ENCODE measurements around the gene GAS1. TPM values are rescaled to one million over a fixed set of nuclear protein-coding genes. Genes with fewer than 3 reads are reported as not detected.

GAS1 gene
- total RNA-seq, 1 experiment from 2014 or later: 0.13 TPM

GRCh38 chr9:86943201-86944113 is 3.8 kb downstream of the GAS1 start:
- no peak for DNase-seq (ENCODE audit: low read depth, low spot score)
- in situ Hi-C loops (cut with HindIII; ENCODE audit: low pct_unique_long_range_greater_than_20kb, low sequenced_read_pairs) (no loop called here), intact Hi-C loops (cut with micrococcal nuclease; ENCODE audit: unreplicated experiment) (loop anchor here (10.0 kb wide), 1 partner anchor 381 kb away; no protein-coding TSS in a partner anchor)
- peaks cover 12% of the 10 kb centered on the region for H3K27me3 ChIP-seq (ENCODE audit: control insufficient read depth, insufficient read depth, low read length)
- H3K9me3 ChIP-seq (ENCODE audit: control insufficient read depth, insufficient read depth, low read depth, low read length): no peaks in the 10 kb centered on the region
- BruUV-seq (replicated peaks): no TSS peak
- H3K27ac ChIP-seq (ENCODE audit: low read length): no peak overlapping the region
- CTCF ChIA-PET: no interaction called here
- POLR2A ChIA-PET: no interaction called here
- ATAC-seq: no peak
- H3K4me3 ChIP-seq (ENCODE audit: low read depth in 2 of 2, low read length in 2 of 2): no peak overlapping the region
- TF ChIP-seq POLR2AphosphoS5 (IDR thresholded peaks at IDR 0.05; ENCODE audit: low read depth, low read length): no peak
- TF ChIP-seq REST (IDR thresholded peaks at IDR 0.05; ENCODE audit: insufficient read depth in 1 of 2, low read depth in 2 of 2, low read length in 1 of 2): no peak
- TF ChIP-seq TCF7L2 (IDR thresholded peaks at IDR 0.05; ENCODE audit: low read depth, low read length): no peak
- no peak for TF ChIP-seq SIN3A (IDR thresholded peaks at IDR 0.05; ENCODE audit: borderline replicate concordance, insufficient read depth, low read depth, low read length)
- TF ChIP-seq CTCF (IDR thresholded peaks at IDR 0.05): no peak
- no peaks in the 10 kb centered on the region for H3K36me3 ChIP-seq (ENCODE audit: control insufficient read depth, insufficient read depth, low read length)
- no peaks in the 10 kb centered on the region for H3K4me1 ChIP-seq (ENCODE audit: control insufficient read depth, insufficient read depth, low read length)

GRCh38 chr9:86942281-86943200 is 4.8 kb downstream of the GAS1 start:
- no peak for DNase-seq (ENCODE audit: low read depth, low spot score)
- Histone ChIP-seq H3K4me1 (ENCODE audit: control insufficient read depth, insufficient read depth, low read length) (no peaks in the 10 kb centered on the region), H3K36me3 (ENCODE audit: control insufficient read depth, insufficient read depth, low read length) (no peaks in the 10 kb centered on the region), H3K9me3 (ENCODE audit: control insufficient read depth, insufficient read depth, low read depth, low read length) (no peaks in the 10 kb centered on the region), H3K27ac (ENCODE audit: low read length) (no peak overlapping the region), H3K27me3 (ENCODE audit: control insufficient read depth, insufficient read depth, low read length) (peaks cover 12% of the 10 kb centered on the region), H3K4me3 (ENCODE audit: low read depth in 2 of 2, low read length in 2 of 2) (no peak overlapping the region)
- intact Hi-C loops (cut with micrococcal nuclease; ENCODE audit: unreplicated experiment) (loop anchor here (10.0 kb wide), 1 partner anchor 382 kb away; no protein-coding TSS in a partner anchor), in situ Hi-C loops (cut with HindIII; ENCODE audit: low pct_unique_long_range_greater_than_20kb, low sequenced_read_pairs) (no loop called here)
- ChIA-PET POLR2A (no interaction called here), CTCF (no interaction called here)
- TF ChIP-seq REST (IDR thresholded peaks at IDR 0.05; ENCODE audit: insufficient read depth in 1 of 2, low read depth in 2 of 2, low read length in 1 of 2) (no peak), SIN3A (IDR thresholded peaks at IDR 0.05; ENCODE audit: borderline replicate concordance, insufficient read depth, low read depth, low read length) (no peak), POLR2AphosphoS5 (IDR thresholded peaks at IDR 0.05; ENCODE audit: low read depth, low read length) (no peak), CTCF (IDR thresholded peaks at IDR 0.05) (no peak), TCF7L2 (IDR thresholded peaks at IDR 0.05; ENCODE audit: low read depth, low read length) (no peak)
- ATAC-seq: no peak
- no TSS peak for BruUV-seq (replicated peaks)
